DOHH2 (cell line): ENCODE measurements around the gene CACNA2D1.

Experiments
- CTCF ChIP-seq: fragments of 200-600 bp; sonication (generic); IDR thresholded peaks from one replicate; pipeline ENCODE4 v1.5.1; 2014; ENCODE audit warnings: antibody characterized with exemption, mild to moderate bottlenecking, low read depth, low read length; ENCODE audit not compliant: poor library complexity, severe bottlenecking
- EZH2phosphoT487 ChIP-seq: fragments of 200-600 bp; sonication (generic); IDR thresholded peaks from 2 replicates; pipeline ENCODE4 v1.6.1; 2017; ENCODE audit warnings: borderline replicate concordance, mild to moderate bottlenecking, antibody characterized with exemption, low read length, moderate library complexity, mixed read lengths

- TF ChIP-seq CTCF, result no peak
- no peak for TF ChIP-seq EZH2phosphoT487
Observed at GRCh38 chr7:82012453-82012852, 431.1 kb downstream of the CACNA2D1 start.
